NCI-H460 (cell line): ENCODE data around the gene ITIH2. TPM values are rescaled to one million over a fixed set of nuclear protein-coding genes. Genes with fewer than 3 reads are reported as not detected.

Source experiments
- DNase-seq: peaks from one replicate; pipeline ENCODE4 v3.0.0-alpha.2; 2016; ENCODE audit warnings: low read depth; ENCODE audit errors: extremely low read depth
- total RNA-seq: library from RNA; depleted of rRNA; stranded (reverse); fragments of >200 nt; shearing (Covaris generic); gene quantifications from 2 replicates; pipeline ENCODE4 v1.2.3, GENCODE V29; 2014; rRNA removed

Gene ITIH2
- total RNA-seq, 1 experiment from 2014 or later = not detected

DNA sequence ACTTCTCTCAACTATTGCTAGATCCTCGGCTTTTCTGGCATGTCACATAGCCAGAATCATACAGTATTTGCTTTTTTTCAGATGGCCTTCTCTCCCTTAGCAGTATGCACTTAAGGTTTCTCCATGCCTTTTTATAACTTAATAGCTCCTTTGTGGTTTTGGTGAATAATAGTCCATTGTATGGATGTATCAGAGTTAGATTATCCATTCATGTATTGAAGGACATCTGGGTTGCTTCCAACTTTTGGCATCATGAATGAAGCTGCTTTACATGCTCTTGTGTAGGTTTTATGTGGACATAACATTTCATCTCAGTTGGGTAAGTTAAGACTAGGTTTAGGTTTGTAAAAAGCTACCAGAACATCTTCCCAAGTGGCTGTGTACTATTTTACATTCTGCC is 89.4 kb downstream of the ITIH2 start:
- no peak for DNase-seq

DNA sequence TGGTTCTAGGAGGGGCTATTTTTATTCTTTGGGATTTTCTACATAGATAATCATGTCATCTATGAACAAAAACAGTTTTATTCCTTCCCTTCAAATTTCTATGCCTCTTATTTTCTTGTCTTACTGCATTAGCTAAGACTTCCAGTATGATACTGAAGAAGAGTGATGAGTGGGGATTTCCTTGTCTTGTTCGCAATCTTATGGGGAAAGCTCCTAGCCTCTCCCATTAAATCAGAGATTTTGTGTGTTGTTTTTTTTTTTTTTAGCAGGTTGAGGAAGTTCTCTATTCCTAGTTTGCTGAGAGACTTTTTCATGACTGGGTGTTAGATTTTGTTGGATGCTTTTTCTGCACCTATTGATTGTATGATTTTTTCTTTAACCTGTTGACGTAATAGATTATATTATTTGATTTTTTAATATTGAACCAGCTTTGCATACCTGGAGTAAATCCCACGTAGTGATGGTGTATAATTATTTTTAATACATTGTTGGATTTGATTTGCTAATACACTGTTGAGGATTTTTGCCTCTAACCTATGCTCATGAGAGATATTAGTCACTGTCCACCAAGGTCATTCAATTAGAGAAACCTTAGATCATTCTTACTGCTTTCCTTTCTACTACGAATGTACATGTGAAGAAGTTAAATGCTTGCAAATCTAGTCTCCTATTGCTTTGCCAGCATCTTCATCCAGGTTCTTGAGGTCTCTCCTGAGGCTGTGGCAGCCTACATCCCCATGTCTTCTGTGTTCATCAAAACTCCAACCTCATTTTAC is 91.3 kb downstream of the ITIH2 start:
- DNase-seq = no peak

DNA sequence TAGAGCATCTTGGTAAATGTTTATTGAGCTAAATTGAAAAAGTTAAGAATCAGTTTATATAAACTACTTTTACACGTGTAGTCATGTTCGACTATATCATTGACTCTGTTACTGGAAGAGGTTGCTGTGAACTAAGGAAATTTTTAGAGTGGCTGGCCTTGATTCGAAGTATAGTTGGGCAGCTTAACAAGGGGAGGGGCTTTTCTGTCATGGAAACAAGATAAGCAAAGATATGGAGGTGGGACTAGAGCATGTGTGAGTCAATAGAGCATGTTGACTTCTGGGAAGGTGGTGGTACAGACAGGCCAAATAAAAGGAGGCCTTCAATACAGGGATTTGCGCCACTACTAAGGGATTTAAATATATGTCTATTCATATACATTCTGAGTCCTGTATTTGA is 92.5 kb downstream of the ITIH2 start:
- DNase-seq = no peak

DNA sequence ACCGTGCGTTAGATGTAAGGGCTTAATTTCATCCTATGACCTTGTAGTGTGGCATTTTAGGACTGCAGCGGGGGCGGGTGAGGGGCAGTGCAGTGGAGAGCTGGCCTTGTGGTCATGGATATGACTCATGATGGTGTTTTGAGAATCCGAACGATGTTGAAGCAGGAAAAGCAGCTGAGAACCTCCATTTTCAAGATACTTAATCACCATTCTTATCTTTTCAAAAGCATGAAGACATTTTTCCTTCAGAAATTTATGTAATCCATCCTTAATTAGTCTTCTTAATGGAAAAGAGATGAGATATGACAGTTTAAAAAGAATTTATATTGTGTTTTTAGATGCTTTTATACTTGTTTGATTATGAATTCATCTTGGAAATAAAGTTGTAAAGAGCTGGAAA is 94.5 kb downstream of the ITIH2 start:
- DNase-seq = no peak

Other genes with a start within 250 kb of the ITIH2 start
- not detected in 2 replicates for gene ITIH5, start 36.4 kb upstream of the ITIH2 start, total RNA-seq
- gene KIN, start 84.7 kb downstream of the ITIH2 start, total RNA-seq = 14.6 and 14.7 TPM in 2 replicates
- 299 and 327 TPM in 2 replicates for gene ATP5F1C, start 84.9 kb downstream of the ITIH2 start, total RNA-seq
- gene TAF3, start 115.2 kb downstream of the ITIH2 start, total RNA-seq = 3.4 and 3.8 TPM in 2 replicates